OCI-LY3 (cell line): ENCODE results near the gene RAG2.

Experiments
- CTCF ChIP-seq: fragments of 200-600, 300-600 bp; sonication (generic); IDR thresholded peaks from 2 replicates; pipeline ENCODE4 v1.5.1; 2014; ENCODE audit warnings: antibody characterized with exemption, low read length, low read depth
- EZH2phosphoT487 ChIP-seq: fragments of 200-600 bp; shearing (Covaris generic); IDR thresholded peaks from 2 replicates; pipeline ENCODE4 v1.6.1; 2018; ENCODE audit warnings: antibody characterized with exemption, mixed run types, low read depth

DNA sequence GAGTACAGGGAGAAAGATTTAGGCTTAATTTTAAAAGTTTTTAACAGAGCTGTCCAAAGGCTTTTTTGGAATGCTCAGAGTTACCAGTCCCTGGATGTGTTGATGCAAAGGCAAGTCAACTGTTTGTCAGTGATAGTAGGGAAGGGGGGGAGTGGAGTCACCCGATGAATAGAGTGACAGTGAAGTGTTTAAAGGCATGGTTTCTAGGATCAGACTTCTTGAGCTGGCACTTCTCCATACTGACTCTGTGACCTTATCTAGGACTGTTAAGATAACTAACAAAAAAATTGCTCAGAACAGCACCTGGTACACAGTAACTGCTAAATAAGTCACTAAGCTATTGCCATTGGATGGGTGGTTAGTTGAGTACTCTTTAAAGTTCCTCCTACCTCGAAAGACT is 11.3 kb upstream of the RAG2 start:
- TF ChIP-seq CTCF = no peak
- no peak for TF ChIP-seq EZH2phosphoT487
